Measurements from ENCODE around the gene DHX15.

The DHX15 gene

DNA sequence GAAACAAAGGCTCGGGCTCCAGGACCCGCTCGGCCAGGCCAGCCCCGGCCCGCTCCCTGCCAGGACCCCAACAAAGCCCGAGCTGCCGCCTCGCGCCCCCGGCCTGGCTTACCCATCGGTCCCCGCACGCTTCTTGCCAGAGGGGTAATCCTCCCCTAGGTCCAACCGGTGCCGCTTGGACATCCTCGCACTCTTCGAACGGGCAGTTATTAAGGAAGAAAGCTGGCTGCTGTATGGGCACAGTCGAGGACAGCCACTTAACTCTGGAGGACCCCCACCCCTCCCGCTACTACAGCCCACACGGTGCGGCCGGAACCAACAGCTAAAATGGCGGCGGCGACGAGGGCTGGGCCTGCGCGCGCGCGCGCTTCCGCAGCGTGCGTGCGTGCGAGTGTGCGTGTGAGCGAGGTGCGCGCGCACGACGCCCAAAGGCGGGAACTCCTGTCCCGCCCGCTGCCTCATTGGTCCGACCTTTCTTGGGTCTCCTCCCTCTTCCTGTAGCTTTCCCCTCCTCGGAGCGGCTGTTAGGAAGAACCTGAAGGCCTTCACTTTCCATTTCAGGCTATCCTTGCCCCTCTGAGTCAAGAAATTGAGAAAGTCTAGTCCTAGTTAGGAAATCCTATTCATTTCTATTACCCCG is at the start of gene DHX15:
Gene DHX15 (minus strand): TSS at position 344 of the 640 bp plus-strand sequence. CDS start 161 bp downstream, at position 183.
- peak; percentile 84 for DNase-seq

DNA sequence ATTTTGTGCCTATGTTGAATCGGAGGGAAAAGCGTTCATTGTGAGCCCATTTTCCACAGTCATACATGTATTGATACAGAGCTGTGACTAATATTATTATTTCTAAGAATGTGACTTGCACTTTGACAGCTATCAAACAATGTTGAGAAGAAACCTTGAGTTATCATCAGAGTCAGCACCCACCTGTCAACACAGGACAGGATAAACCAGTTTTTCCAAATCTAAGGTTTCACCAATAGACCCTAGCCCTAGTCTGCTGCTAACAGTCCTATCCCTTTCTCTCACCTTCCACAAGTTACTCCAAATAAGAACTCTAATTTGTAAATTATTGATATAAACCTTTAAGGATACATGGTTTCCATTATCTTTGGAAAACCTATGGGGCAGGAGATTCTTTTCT is 47.7 kb upstream of the DHX15 start:
- no peak for DNase-seq

DNA sequence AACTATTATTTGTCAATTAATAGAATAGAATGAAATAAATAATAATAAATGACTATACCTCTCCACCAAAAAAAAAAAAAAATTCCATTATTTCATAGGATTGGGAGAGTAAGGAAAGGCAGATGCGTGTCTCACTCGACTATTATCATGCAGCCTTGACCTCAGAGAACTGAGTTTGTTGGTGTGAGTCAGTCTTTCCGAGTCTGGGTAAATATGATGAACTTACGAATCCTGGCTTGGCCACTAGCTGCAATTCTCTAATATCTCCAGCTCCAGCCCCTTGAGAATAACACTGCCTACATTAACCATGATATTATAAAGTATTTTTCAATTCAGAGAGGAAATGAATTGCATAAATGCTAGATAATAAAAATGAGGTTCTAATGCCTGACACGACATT is 46.6 kb upstream of the DHX15 start:
- DNase-seq, result no peak

DNA sequence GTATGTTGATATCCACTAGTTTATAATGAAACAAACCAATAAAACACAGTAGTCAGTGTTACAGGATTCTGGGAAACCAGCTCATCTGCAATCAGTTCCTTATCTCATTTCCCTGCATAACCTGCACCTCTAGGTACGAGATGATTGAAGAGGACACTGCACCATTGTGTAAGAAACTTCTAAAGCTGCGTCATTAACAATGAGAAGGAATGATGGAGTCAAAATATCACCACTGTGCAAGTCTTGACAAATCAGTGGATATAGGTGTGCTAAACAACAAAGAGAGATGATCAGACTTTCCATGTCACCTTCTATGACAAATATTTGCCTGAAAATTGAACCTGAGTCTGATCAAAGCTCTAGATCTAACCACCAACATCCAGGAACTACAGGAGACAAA is 40.7 kb upstream of the DHX15 start:
- DNase-seq, result no peak

DNA sequence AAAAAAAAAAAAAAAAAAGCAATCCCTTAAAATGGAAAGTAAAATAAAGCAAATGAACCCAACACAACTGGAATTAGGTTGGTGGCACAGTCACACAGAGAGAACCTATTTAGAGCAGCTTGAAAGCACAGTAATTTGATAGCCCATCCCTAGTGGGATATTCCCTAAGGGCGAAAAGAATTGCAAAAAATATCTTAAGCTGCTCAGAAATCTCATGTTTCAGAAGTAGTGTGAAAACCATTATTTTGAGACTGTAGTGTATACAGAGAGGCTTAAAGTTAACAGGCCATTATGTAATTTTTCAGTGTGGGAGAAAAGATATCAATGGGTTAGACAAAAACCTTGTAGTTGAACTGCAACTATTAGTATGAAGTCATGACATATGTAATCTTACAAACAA is 40.0 kb upstream of the DHX15 start:
- DNase-seq, result peak; percentile 27

DNA sequence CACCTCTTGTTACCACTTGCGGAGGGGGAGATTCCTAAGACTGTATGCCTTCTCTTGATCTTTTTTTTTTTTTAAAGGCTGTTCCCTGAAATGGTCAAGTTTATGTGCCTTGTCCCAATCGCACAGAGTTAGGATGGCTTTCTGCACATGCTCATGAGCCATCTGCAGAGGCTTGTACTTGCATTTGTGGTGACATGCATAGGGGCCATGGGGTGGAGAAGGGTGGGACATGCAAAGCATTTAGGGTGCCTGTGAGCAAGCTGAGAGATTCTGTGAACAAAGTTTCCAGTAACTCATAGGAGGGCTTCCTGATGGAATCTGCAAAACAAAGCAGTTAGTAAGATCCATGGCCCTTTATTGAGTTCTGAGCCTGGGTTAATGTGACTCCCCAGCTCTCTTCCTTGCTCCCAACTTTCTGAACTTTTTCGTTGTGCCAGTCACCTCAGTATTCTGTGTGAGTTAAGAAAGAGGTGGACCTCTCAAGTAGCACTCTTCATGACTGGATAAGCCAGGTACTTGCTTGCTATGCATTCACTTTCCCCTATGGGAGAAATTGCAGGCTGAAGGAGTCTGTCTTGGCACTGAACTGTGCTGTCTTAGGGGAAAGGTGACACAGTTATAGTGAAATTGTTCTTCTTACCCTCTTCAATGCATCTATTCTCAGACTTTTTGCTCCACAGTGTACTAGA is 37.9 kb upstream of the DHX15 start:
- DNase-seq, result no peak

DNA sequence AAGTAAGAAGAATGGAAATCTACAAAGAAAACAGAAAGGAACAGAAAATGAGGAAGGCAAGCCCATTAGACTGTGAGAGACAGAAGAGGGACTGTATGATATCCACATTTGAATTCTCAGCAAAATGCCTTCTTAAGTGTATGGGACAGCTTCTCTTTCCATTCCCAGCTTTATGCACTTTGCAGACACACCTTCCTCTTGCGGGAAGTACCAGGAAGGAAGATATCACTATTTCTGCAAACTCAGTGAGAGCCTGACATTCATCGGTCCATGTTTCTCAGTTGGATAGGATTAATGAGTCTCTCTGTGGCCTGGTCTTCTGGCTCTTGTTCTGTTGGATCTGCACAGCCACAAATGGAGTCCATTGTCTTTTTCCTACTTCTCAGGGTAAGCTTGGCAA is 31.6 kb upstream of the DHX15 start:
- DNase-seq, result no peak

DNA sequence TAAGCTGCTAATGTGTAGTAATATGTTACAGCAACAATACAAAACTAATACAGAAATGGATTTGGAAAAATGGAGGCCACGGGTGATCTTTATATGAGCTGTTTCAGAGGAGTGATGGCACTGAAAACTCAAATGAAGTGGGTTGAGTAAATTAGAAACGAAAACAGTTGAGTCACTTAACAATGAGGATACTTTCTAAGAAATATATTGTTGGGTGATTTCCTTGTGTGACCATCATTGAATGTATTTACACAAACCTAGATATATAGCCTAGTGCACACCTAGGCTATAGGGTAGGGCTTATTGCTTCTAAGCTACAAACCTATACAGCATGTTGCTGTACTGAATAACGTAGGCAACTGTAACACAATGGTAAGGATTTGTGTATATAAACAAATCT is 30.5 kb upstream of the DHX15 start:
- no peak for DNase-seq

DNA sequence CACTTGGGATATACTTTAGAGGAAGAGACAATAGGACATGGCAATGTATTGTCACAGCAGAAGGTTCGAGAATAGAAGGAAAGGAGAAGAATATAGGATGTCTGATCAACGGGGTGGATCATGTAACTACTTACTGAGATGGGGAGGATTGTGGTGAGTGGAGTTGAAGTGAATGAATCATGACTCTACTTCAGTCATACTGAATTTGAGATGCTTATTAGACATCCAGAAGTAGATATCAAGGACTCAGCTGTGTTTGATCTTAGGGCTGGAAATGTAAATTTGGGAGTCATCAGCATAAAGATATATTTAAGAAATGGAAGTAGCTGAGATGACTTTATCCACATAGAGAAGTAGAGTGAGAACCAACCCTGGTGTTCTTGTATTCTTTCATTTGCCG is 29.1 kb upstream of the DHX15 start:
- DNase-seq, result no peak

DNA sequence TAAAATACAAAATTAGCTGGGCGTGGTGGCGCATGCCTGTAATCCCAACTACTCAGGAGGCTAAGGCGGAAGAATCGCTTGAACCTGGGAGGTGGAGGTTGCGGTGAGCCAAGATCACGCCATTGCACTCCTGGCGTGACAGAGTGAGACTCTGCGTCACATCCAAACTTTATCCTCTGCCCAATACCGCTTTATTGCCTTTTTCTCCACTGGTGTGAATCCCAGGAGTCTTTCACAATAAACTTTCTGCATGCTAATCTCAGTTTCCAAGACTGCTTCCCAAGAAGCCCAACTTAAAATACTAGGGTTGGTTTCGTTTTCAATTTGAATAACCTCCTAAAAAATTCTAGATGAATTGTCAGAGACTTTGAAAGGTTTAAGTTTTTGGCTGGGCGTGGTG is 27.2 kb upstream of the DHX15 start:
- DNase-seq, result no peak

DNA sequence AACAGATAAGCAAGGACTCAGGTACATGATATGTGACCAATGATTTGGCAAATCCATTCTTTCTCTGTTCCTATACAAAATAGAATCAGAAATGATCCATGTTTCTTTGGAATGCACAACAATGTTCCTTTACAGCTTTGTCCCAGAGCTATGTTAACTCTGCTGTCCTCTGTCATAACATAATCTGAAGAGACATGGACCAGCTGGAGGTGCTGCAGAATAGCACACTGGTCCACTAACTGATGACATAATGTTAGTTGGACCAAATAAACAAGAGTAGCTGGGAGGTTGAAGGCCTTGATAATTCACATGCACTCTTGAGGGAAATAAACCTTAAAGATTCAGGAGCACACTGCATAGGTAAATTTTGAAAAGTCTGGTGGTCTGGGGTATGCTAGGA is 23.0 kb upstream of the DHX15 start:
- DNase-seq, result no peak

DNA sequence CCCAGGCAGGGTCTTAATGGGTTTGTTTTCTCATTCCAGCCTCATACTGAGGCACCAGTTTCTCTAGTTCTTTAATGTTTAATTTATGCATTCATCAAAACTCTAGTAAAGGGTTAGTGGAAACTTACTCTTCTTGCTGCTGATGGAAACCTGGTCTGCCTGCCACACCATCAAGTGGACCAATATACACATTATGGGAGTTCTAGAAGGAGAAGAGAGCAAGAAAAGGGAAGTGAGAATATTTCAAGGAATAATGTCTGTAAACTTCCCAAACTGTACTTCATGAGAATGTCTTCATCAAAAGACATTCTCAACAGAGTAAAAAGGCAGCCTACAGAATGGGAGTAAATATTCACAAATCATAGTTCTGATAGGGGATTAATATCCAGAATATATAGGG is 20.9 kb upstream of the DHX15 start:
- no peak for DNase-seq

DNA sequence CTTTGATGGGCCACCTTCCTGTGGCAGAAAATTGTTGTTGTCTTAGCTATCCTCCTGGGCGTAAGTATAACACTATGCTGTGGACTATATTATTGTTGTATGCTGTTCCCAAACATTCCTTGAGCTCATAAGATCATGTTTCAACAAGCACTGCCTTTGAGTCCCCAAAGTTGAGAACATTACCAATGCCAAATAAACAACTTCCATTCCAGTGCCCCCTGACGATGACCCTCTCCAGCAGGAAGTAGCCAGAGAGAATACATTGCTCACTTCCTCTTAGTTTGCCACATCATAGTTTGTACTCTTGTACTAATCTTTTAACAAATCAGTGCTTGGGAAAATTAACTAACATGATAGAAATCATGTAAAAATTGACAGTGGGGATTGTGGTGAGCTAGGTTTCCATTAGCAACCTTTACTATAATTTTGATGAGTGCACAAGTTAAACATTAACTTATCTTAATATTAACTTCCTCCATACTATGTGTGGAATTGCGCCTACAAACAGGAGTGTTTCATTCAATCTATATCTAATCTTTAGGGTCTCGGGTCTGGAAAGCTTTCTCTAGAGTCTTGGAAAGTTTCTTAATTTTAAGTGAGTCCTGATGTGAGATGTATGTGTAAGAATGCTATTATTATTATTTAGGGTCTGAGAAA is 20.3 kb upstream of the DHX15 start:
- no peak for DNase-seq

DNA sequence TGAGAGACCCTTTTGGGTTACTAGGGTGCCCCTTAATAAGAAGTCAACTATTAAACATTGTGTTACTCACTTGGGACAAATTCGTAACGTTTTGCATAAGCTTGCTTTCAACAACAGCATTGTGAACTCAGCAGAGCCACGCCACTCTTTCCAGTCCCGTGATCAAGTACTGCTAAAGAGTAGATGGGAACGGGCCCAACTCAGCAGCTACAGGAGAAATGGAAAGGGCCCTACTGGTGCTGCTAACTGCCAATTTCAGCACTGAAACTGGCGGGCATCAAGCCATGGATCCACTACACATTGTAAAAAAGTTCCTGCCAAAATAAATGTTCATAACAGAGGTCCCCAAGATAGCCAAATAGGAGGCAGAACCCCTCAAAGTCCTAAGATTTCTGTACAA is 19.0 kb upstream of the DHX15 start:
- DNase-seq, result no peak

DNA sequence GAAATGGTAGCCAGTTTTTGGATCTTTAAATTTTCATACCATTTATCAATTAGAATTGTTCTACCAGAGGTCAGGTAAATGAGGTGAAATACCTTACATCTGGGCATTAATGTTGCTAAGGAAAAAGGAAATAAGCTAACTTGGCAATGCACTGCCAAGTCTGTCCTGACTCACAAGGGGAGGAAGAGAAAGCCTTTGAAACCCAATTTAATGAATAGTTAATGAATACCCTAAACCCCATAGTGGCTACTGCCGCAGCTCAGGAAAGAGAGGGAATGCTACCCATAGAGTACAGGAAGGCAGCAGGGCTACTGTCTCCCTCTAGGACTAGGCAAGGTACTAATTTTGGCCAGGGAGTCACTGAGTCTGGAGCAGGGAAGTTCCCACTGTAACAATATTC is 16.8 kb upstream of the DHX15 start:
- no peak for DNase-seq

DNA sequence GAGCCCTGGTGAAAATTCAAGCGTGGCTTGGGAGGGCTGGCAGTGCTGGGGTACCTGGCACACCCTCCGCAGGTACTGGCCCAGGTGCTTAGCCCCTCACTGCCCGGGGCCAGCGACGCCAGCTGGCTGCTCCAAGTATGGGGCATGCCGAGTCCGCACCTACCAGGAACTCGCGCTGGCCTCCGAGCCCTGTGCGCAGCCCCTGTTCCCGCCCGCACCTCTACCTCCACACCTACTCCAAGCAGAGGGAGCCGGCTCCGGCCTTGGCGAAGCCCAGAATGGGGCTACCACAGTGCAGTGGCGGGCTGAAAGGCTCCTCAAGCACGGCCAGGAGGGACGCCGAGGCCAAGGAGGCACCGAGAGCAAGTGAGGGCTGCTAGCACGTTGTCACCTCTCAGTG is 14.9 kb upstream of the DHX15 start:
- DNase-seq, result no peak

DNA sequence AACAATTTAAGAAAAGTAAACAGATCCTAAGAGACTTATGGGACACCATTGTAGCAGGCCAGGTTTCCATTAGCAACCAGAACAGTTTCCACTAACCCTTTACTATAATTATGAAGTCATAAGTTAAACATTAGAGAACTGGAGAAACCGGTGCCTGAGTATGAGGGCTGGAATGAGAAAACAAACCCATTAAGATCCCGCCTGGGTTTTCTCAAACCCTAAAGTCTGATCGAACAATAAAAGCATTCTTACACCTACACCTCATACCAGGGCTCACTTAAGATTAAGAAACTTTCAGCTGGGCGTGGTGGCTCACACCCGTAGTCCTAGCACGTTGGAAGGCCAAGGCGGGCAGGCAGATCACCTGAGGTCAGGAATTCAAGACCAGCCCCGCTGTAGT is 13.7 kb upstream of the DHX15 start:
- no peak for DNase-seq

DNA sequence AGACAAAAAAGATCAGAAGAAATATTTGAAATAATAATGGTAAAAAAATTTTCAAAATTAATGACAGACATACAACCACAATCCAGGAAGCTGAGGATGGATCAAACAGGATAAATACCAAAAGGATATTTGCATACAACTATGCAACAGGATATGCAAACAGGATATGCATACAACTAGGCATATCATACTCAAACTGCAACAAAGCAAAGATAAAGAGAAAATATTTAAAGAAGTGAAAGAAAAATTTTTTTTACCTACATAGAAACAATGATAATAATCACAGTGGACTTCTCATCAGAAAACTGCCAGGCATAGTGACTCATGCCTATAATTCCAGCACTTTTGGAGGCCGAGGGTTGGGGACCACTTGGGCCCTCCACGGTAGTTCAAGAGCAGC is 11.3 kb upstream of the DHX15 start:
- no peak for DNase-seq

DNA sequence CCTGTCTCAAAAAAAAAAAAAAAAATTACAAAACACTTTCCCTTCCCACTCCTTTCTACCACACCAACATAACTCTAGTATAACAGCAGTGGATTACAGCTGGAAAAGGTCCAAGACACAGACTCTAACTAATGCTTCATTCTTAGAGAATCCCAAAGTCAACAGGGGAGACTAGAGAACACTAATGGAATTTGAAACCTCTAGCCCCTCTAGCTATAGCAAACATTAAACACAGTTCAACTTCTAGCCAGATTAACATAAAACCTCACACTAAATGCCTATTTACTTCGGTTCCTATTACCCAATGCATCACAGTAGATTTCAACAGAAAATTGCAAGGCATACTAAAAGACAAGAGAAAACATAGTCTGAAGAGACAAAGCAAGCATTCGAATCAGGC is 10.5 kb upstream of the DHX15 start:
- DNase-seq, result no peak

DNA sequence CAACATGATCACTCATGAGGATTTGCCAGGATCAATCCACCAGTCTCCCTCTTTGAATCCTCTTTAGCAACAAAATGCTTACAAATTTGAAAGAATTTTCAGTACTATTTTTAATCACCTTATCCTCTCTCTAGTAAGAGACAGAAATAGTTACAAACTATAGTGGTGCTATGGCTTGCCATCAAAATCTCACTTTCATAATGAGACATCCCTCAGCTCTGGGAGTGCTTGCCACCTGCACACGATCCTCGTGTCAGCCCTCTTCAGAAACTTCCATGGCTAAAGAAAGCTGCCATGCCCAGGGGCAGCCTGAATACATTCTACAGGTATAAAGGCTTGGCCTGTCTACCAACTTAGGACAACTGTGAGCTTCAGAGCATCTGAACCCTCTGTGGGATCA is 5.1 kb upstream of the DHX15 start:
- DNase-seq, result no peak

DNA sequence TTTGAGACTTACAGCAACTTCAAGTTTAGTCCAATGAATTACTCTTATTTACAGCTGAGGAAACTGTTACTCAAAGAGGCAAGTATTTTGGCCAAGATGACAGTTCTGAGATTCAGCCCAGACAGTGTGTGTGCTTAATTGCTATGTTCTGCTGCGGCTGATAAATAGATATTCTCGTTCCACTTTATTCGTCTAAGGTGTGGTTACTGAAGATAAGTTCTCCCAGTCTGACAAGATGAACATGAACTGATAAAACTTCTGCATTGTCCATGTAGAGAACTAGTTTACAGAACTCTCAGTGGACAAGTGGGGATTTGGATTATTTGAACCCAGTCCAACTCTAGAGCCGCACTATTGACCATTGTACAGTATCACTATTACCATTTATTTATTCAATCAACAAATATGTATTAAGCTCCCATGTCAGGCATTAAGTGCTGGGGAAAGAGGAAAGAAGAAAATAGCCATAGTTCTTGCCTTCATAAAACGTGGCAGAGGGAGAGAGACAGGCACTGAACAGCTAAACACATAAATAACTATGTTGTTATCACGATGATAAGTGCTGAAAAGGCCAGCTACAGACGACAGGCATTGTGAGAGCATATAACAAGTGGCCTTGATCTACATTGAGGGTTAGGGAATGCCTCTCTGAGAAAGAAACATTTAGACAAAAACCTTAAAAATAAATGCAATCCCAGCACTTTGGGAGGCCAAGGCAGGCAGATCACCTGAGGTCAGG is 4.0 kb upstream of the DHX15 start:
- DNase-seq, result no peak

DNA sequence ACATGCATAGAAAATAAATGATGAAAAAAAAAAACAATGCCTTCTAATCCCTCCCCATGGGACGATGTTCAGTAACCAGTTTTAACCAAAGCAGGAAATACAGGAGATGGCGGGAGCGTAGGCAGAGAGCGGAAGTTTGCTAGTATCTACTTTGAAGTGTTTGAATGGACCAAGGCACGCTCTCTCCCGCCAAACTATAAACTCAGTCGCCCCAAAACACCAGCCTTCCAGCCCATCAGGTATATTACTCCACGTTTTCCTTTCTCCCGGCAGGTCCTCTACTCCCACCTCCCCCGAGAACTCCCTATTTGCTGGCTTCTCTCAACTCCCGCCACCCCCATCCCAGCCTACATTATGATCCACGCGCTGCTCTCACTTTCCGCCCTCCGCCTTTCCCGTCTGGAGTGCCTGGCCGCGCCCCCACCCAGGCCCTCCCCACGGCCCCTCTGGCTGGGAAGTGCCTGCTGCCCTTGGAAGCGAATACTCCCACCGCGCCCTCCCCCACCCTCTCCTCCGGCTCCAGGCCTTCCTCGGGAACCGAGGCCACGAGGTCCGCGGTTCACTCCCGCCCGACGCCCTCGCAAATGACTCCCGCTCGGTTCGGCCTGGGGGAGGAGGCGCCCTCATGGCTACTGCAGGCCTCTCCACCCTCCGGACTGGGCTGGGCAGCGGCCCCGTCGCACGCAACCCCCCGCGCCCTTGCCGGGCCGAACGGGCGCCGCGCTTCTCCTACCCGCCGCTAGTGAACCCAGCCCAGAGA is 723 bp downstream of the DHX15 start:
- DNase-seq, result peak; percentile 34

DNA sequence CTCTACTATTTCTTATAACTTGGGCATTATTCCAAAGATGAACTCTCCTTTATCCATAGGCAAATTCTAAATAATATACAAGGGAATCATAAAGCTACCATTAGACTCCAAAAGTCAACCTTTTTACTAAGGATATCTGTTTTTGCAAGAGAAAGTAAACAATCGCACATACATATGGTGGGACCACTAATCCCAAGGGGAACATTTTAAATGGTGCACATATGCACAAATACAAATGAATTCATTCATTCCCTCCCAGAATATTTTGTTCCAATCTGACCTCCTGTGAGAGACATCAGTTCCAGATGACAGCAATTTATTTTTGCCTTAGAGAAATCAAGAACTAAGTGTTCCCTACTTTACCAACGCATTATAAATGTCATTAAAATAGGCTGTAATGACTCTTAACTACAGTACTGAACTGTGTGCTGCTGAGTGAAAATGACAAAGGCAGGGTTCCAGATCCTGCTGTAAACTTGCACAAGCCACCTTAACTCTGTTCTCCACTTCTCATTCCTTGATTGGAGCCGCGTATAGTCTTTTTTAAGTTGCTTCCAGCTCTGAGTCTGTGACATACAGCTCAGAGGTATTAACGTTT is 2.0 kb downstream of the DHX15 start:
- no peak for DNase-seq

All from NCI-H524 treated with DMSO at 0.1 percent for 48 hours (cell line).